HG03097 (cell line): ENCODE measurements around the gene SEZ6.

ENCODE experiments used
- ATAC-seq: cut with Tn5 transposase; IDR thresholded peaks from one replicate; pipeline ENCODE4 v1.9.1; 2021; ENCODE audit not compliant: unreplicated experiment, low FRiP score

Gene SEZ6, protein sequence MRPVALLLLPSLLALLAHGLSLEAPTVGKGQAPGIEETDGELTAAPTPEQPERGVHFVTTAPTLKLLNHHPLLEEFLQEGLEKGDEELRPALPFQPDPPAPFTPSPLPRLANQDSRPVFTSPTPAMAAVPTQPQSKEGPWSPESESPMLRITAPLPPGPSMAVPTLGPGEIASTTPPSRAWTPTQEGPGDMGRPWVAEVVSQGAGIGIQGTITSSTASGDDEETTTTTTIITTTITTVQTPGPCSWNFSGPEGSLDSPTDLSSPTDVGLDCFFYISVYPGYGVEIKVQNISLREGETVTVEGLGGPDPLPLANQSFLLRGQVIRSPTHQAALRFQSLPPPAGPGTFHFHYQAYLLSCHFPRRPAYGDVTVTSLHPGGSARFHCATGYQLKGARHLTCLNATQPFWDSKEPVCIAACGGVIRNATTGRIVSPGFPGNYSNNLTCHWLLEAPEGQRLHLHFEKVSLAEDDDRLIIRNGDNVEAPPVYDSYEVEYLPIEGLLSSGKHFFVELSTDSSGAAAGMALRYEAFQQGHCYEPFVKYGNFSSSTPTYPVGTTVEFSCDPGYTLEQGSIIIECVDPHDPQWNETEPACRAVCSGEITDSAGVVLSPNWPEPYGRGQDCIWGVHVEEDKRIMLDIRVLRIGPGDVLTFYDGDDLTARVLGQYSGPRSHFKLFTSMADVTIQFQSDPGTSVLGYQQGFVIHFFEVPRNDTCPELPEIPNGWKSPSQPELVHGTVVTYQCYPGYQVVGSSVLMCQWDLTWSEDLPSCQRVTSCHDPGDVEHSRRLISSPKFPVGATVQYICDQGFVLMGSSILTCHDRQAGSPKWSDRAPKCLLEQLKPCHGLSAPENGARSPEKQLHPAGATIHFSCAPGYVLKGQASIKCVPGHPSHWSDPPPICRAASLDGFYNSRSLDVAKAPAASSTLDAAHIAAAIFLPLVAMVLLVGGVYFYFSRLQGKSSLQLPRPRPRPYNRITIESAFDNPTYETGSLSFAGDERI

GRCh38 chr17:29005936-29006511, at the start of gene SEZ6:
Gene SEZ6 (minus strand): TSS chr17:29006033. CDS start chr17:29005869, 164 bp downstream.
- ATAC-seq = no peak

GRCh38 chr17:29054835-29055234, 49.0 kb upstream of the SEZ6 start:
- ATAC-seq = no peak

DNA sequence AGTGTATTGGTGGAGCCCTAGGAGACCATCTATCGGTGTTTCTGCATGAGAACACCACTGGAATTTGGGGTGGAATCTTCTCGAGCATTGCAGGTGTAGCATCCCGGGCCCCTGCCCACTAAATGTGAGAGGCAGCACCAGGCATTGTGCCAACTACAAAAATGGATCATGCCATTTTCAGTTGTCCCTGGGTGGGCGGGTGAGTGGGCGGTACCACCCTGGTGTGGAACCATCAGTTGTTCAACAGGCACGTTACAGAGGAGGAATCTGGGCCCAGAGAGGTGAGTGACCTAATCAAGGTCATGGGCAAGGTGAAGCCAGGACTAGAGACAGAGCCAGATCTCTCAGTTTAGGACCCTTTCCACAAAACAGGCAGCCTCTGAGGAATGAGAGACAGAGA, 45.9 kb upstream of the SEZ6 start:
- no peak for ATAC-seq

DNA sequence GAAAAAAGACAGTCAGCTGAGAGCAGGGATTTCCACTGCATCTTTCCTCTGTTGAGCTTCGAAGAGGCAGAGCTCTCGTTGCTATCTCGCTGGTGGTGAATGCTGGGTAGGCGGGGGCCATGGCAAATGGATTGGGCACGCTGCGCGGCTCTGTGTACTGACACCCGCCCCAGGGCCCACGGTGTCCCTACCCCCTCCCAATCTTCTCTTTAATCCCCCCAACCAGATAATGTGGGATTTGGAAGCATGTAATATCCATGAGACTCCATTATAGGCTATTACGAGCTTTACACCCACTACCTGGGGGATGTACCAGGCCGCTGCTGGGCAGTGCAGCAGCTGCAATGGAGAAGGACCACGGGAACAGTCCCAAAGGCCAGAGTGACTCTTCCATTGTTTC, 45.4 kb upstream of the SEZ6 start:
- no peak for ATAC-seq

- no peak for ATAC-seq
These were observed 44.3 kb upstream of the SEZ6 start for GRCh38 chr17:29050176-29050575.

GRCh38 chr17:29049541-29050145, 43.8 kb upstream of the SEZ6 start:
- no peak for ATAC-seq

GRCh38 chr17:29048440-29049368, 42.9 kb upstream of the SEZ6 start:
- ATAC-seq = no peak

DNA sequence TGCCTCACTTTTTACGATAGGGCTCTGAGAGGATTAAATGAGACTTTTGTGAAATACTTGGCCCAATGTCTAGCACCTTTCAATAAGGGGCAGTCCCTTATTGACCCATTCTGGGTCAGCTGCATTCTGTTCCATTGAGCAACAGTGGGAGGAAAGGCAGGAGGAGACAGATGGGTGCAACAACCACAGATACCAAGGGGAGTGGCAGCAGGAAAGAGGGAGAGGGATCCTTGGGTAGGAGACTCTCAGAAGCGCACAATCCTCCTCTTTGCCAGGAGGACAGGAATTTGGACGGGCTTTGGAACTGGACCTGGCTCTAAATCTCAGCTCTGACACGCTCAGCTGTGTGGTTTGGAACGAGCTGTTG, 40.6 kb upstream of the SEZ6 start:
- no peak for ATAC-seq

DNA sequence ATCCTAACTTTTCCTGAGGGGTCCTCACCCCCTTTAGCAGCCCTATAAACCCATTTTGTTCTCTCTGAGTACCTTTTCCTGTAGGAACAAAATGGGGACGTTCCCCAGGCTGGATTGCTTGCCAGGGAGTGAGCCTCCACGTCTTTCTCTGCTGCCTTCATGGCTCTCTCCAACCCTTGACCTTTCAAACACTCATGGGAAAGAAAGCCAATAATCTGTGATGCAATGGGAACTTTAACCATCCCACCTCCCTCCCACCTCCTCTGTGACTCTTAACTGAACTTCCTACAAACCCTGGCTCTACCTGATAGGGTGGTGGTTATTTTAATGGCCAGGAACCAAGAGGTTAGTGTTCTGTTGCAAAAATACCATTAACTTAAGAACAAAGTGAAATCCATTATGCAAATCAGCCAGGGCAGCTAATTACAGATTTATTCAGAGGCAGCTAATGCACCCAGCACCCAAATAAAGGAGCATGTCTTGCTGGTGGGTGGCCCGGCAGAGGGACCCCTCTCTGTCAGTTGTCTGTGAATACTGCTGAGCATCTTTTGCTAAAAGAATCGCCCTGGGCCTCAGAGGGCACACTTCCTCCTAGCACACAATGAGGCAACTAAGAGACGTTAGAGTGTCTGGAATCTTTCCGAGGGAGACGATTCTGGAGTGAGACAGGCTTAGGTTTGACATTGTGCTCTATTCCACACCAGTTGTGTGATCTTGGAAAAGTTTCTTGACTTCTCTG, 40.1 kb upstream of the SEZ6 start:
- ATAC-seq = no peak

DNA sequence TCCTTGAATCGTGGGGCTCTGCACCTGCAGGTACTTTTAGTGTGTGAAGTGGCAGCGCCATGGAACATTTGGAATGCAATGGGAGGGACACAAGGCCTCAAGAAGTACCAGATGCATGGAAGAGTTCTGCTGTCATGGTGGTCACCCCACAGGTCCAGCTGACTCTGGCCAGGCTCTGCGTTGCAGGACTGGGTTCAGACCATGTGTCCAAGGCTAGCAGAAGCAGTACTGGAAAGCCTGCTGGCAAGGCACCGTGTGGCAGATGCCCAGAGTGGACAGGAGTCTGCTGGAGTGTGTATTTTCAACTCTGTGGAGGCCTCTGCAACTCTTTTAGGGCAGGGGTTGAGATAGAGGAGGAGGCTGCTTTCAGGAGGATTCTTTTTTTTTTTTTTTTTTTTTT, 39.2 kb upstream of the SEZ6 start:
- no peak for ATAC-seq

- ATAC-seq = no peak
These were observed 37.8 kb upstream of the SEZ6 start for GRCh38 chr17:29043539-29044145.

DNA sequence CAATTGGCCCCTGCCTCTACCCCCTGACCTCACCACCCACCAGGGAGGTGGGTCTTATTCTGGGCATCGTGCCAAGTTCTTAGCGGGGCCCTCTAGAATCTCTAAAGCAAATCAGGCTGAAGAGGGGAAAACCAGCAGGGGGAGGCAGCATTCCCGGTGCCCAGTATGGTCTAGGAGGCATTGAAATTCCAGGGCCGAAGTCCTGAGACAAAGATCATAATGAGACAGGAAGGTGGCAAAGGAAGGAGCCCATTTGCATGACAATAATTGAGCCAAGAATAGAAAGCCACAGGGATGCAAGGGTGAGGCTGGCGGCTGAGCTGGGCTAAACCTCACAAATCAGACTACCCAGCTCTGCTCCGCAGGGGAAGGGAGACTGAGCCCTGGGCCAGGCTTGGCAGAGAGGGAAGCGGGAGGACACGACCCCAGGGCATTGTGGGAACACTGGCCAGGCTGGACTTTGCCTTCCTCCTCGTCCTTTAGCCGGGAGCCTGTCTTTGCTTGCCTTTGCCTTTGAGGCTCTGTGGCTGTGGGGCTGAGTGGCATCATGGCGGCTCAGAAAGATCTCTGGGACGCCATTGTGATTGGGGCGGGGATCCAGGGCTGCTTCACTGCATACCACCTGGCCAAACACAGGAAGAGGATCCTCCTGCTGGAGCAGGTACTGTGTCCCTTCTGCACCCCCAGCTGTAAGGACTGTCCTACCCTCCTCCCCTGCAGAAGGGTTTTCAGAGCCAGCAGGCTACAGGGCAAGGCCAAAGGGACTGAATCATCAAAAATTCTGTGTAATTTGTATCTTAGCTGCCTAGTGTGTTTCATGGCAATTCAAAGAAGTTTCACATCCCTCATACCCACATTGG, 37.1 kb upstream of the SEZ6 start, which contains the start of gene PIPOX:
PIPOX (plus strand) TSS at position 463 of the 860 bp plus-strand sequence; CDS start at position 548, 85 bp downstream.
- ATAC-seq = no peak

DNA sequence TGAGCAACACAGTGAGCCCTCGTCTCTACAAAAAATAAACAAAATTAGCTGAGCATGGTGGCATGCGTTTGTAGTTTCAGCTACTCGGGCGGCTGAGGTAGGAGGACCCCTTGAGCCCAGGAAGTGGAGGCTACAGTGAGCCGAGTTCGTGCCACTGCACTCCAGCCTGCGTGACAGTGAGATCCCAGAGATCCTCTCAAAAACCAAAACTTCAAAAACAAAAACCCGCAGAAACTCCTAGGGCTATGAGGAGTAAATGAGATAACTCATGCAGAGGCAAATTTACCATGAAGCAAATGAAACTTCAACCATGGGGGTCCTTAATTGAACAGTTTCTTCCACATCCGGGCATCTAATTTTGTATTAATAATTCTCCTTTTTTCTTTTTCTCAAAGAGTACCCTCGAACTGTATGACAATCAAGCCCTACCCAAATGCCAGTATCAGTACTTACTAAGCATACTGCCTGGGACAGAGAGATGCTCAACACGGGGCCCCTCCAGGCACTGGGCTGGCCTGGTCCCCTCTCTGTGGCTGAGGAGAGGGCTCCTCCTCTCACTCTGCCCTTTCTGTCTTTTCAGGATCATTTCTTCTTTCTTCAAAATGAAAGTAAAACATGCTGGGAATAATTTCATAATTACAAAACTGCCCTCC, 36.3 kb upstream of the SEZ6 start:
- ATAC-seq = no peak

DNA sequence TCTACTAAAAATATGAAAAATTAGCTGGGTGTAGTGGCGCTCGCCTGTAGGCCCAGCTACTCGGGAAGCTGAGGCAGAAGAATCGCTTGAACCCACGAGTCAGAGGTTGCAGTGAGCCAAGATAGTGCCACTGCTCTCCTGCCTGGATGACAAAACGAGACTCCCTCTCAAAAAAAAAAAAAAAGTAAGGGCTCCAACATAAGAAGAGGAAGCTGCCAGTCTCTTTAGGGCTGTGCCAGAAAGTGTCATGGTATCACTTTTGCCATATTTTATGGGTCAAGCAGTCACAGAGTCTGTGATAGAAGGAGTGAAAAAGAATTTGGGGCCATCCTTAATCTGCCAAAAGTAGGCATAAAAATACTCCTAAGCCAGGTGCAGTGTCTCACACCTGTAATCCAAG, 35.7 kb upstream of the SEZ6 start:
- ATAC-seq = no peak

DNA sequence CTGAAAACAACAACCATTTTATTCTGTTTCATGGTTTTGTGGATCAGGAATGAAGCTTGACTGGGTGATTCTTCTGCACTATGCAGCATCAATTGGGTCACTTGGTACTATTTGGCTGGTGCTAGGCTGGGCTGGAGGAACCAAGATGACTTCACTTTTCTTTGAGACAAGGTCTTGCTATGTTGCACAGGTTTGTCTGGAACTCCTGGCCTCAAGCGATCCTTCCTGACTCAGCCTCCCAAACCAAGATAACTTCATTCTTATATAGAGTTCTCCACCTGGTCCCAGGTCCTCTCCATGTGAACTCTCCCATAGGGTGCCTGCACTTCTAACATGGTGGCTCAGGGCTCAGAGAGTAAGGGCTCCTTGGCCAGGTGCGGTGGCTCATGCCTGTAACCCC, 35.3 kb upstream of the SEZ6 start:
- ATAC-seq = no peak

GRCh38 chr17:29039764-29040598, 34.1 kb upstream of the SEZ6 start:
- ATAC-seq = no peak
